D721Med (cell line): ENCODE measurements around the gene CADPS.

ENCODE experiments used
- DNase-seq: peaks from one replicate; pipeline ENCODE4 v3.0.0; 2011; ENCODE audit warnings: low spot score; ENCODE audit not compliant: insufficient read length
- FAIRE-seq: peaks from 2 replicates; lab custom pipeline; 2011; peaks lifted over from hg19 to GRCh38; lab: Jason Lieb, UNC
- TF ChIP-seq, protein P1 (sequence below): IDR thresholded peaks from 2 replicates; pipeline ENCODE4 v1.5.1; 2012; ENCODE audit warnings: mild to moderate bottlenecking, control low read depth; ENCODE audit not compliant: insufficient read depth; ENCODE audit errors: missing control alignments

Gene CADPS

DNA sequence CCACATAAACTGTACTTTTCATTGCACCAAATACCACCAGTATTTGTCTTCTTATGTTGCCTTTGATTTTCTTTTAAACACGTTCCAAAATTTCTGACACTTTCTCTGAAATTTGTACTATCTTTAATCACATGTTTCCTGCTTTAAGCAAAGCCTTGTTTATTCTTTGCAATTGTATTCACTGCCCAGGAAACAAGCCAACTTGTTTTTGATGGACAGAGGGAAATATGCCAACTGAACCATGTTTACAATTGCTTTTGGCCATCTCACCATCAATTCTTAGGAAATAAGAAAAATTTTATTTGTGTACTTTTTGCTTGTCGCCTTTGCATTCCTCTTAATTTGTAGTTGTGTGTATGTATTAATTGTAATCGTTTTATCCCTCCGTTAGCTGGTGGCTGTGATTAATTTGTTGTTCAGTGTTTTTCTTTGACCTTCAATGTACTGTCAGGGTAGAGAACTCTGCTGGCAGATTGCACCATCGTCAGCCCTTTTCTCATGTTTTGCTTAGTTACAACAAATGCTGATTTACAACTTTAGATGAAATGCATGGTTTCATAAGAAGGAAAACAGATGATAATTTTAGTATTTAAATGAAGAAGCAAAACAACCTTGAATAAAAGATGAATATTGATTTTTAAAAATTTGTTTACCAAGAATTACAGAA is 482.5 kb downstream of the CADPS start:
- TF ChIP-seq, protein P1, sequence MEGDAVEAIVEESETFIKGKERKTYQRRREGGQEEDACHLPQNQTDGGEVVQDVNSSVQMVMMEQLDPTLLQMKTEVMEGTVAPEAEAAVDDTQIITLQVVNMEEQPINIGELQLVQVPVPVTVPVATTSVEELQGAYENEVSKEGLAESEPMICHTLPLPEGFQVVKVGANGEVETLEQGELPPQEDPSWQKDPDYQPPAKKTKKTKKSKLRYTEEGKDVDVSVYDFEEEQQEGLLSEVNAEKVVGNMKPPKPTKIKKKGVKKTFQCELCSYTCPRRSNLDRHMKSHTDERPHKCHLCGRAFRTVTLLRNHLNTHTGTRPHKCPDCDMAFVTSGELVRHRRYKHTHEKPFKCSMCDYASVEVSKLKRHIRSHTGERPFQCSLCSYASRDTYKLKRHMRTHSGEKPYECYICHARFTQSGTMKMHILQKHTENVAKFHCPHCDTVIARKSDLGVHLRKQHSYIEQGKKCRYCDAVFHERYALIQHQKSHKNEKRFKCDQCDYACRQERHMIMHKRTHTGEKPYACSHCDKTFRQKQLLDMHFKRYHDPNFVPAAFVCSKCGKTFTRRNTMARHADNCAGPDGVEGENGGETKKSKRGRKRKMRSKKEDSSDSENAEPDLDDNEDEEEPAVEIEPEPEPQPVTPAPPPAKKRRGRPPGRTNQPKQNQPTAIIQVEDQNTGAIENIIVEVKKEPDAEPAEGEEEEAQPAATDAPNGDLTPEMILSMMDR, result no peak
- FAIRE-seq (no peak), DNase-seq (no peak)

- DNase-seq (no peak), FAIRE-seq (no peak)
- TF ChIP-seq, protein P1, result no peak
These were observed 488.0 kb downstream of the CADPS start for GRCh38 chr3:62387251-62387650.

DNA sequence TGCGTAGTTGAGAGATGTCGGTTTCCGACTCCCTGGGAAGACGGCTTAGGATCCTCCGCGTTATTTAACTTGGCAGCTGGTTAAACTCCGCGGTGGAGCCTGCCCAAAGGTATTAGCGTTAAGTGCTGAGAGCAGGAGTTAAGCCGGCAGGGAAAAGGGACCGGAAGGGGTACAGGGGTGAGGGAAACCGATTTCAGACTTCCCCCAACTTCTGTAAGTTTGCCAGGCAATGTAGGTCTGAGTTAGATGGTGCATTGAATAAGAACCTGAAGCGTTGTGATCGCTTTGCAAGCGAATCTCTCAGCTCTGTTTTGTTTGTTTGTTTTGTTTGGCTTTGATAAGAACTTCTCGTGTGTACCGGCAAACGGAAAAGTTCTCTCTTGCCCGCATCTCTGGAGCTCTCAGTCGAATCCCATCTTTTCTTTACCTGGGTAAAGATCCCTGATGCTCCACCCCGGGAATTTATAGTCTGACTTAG is 495.9 kb downstream of the CADPS start:
- no peak for DNase-seq
- TF ChIP-seq, protein P1, result no peak
- FAIRE-seq, result peak; percentile 25

DNA sequence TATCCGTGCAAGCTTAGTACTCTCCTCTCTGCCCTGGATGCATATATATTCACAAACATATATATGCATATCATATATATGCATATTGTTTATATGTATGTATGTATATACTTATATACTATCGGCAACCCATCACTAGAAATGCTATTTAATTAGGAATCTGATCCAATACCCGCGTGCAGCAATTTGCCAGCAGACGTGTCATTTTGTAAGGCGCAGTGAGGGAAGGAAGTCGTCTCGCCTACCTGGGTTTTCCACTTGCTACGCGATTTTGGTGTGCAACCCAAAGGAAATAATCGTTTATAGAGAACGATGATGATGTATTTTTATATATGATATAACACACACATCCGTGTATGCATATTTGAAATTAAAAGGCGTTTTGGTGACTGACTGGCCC is 496.3 kb downstream of the CADPS start:
- TF ChIP-seq, protein P1, result no peak
- DNase-seq (no peak), FAIRE-seq (no peak)

DNA sequence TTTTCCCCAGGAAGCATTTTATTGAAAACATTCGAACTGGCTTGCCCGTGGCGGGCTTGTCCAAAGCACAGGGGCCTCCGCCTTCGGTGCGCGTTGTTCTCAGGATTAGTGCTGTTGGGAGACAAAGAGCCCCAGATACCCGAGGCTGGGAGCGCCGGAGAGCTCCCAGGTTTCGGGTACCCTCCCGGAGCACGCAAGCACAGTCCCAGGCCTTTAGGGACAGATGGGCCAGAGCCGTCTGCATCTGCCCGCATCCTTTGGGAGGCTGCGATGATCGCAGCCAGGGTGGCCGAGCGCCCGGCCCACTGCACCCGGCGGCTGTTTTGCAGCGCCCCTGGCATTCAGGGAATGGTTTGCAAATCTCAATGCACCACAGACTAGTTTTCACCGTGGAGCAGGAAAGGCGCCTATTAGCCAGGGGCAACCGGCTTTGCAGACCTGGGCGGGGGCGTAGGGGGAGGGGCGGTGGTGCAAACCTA is 496.9 kb downstream of the CADPS start:
- TF ChIP-seq, protein P1, result no peak
- no peak for FAIRE-seq

GRCh38 chr3:62376906-62377877 is 498.0 kb downstream of the CADPS start:
- DNase-seq, result no peak
- FAIRE-seq, result no peak
- TF ChIP-seq, protein P1, result no peak

More for the DNA sequence above, 496.9 kb downstream of the CADPS start:
- DNase-seq, result no peak
